ENCODE results near the gene FADS3. TPM values are rescaled to one million over a fixed set of nuclear protein-coding genes. Genes with fewer than 3 reads are reported as not detected.
A peak's percentile ranks its signal among the peaks of the same experiment; 100 is the strongest.

Gene FADS3
- polyA plus RNA-seq, 1 donor: 9.1 TPM

- Histone ChIP-seq H3K4me3 (ENCODE audit: low read length) (no peak overlapping the region), H3K4me1 (ENCODE audit: control insufficient read depth, insufficient read depth, low read length) (no peaks in the 10 kb centered on the region), H3K9me3 (ENCODE audit: control insufficient read depth, low read depth, low read length) (no peaks in the 10 kb centered on the region), H3K36me3 (ENCODE audit: control insufficient read depth, insufficient read depth, low read length) (peaks cover 14% of the 10 kb centered on the region), H3K27ac (ENCODE audit: low read length) (no peak overlapping the region), H3K27me3 (ENCODE audit: control insufficient read depth, insufficient read depth, low read length) (peaks cover 3% of the 10 kb centered on the region)
- no CpG with 5 or more reads among the region's 15 CpGs for WGBS (ENCODE audit: insufficient coverage, low lambda C conversion rate)
- no peak for DNase-seq
Observed at GRCh38 chr11:61837411-61838005, 53.8 kb downstream of the FADS3 start.

GRCh38 chr11:61836193-61836592, 55.2 kb downstream of the FADS3 start:
- H3K4me1 ChIP-seq (ENCODE audit: control insufficient read depth, insufficient read depth, low read length): no peaks in the 10 kb centered on the region
- H3K4me3 ChIP-seq (ENCODE audit: low read length): no peak overlapping the region
- H3K36me3 ChIP-seq (ENCODE audit: control insufficient read depth, insufficient read depth, low read length): peaks cover 3% of the 10 kb centered on the region
- no peaks in the 10 kb centered on the region for H3K9me3 ChIP-seq (ENCODE audit: control insufficient read depth, low read depth, low read length)
- no peak for DNase-seq
- no CpG with 5 or more reads among the region's 8 CpGs for WGBS (ENCODE audit: insufficient coverage, low lambda C conversion rate)
- peaks cover 6% of the 10 kb centered on the region for H3K27me3 ChIP-seq (ENCODE audit: control insufficient read depth, insufficient read depth, low read length)
- no peak overlapping the region for H3K27ac ChIP-seq (ENCODE audit: low read length)

DNA sequence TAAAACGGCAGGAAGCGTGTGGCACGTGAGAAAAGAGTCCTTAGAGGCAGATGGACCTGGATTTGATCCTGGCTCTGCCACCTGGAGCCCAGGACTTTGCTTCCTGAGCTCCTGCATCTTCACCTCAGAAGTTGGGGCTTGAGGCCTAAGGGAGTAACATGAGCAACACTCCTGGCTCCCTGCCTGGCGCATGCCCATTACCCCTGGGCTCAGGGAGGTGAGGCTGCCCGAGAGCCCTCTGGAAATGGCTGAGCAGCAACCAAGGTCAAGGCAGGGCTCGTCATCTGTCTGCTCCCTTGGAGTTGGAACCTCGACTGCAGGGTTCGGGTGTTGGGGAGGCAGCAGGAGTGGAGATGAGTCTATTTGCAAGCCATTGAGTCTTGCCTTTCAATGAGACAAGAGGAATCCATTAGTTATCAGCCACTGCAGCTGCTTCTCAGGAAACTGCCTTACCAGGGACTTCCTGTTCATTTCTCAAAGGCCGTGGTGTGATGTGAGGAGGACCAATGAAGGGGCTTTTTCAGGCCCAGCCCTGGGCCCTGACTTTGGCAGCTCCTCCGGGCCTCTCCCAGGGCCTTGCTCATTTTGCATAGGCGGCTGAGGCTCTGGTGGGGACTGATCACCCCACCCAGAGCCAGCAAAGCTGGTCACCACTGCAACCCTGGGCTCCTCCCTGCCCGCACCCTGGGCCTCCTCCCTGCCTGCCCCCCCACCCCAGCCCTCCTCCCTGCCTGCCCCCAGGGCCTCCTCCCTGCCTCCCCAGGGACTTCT, 56.9 kb downstream of the FADS3 start:
- no peak overlapping the region for H3K4me3 ChIP-seq (ENCODE audit: low read length)

GRCh38 chr11:61833926-61834277, 57.4 kb downstream of the FADS3 start:
- Histone ChIP-seq H3K27me3 (ENCODE audit: control insufficient read depth, insufficient read depth, low read length) (peaks cover 28% of the 10 kb centered on the region), H3K27ac (ENCODE audit: low read length) (no peak overlapping the region), H3K9me3 (ENCODE audit: control insufficient read depth, low read depth, low read length) (no peaks in the 10 kb centered on the region), H3K4me3 (ENCODE audit: low read length) (no peak overlapping the region), H3K4me1 (ENCODE audit: control insufficient read depth, insufficient read depth, low read length) (peaks cover 4% of the 10 kb centered on the region), H3K36me3 (ENCODE audit: control insufficient read depth, insufficient read depth, low read length) (no peaks in the 10 kb centered on the region)
- 100% methylated on average over 1 of the region's 12 CpGs for WGBS (ENCODE audit: insufficient coverage, low lambda C conversion rate)
- no peak for DNase-seq

More for the DNA sequence above, 56.9 kb downstream of the FADS3 start:
- H3K27me3 ChIP-seq (ENCODE audit: control insufficient read depth, insufficient read depth, low read length): peaks cover 22% of the 10 kb centered on the region
- WGBS (ENCODE audit: insufficient coverage, low lambda C conversion rate): 70% methylated on average over 2 of the region's 12 CpGs
- no peaks in the 10 kb centered on the region for H3K36me3 ChIP-seq (ENCODE audit: control insufficient read depth, insufficient read depth, low read length)
- H3K27ac ChIP-seq (ENCODE audit: low read length): peak overlapping the region; percentile 4
- no peaks in the 10 kb centered on the region for H3K9me3 ChIP-seq (ENCODE audit: control insufficient read depth, low read depth, low read length)
- peak in 1 of 2 donors; percentile 22 for DNase-seq
- H3K4me1 ChIP-seq (ENCODE audit: control insufficient read depth, insufficient read depth, low read length): no peaks in the 10 kb centered on the region

DNA sequence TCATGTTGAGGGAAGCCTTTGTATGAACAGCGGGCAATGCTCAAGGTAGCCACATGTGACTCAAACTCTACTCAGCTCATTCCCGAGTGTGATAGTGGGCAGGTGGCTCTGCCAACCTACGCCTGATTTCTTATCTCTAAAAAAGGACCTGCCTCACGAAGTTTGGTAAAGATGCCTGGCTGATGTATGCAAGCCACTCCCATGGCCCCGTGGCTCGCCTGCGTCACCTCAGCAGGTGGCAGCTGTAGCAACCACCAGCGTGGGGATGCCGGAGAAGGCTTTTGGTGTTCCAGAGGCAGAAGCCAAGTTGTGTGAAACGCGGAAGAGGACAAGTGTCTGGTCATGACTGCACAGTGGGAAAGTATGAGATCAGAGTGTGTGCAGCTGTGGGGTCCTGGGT, 57.9 kb downstream of the FADS3 start:
- DNase-seq: no peak
- H3K4me1 ChIP-seq (ENCODE audit: control insufficient read depth, insufficient read depth, low read length): peaks cover 9% of the 10 kb centered on the region
- peaks cover 2% of the 10 kb centered on the region for H3K9me3 ChIP-seq (ENCODE audit: control insufficient read depth, low read depth, low read length)

DNA sequence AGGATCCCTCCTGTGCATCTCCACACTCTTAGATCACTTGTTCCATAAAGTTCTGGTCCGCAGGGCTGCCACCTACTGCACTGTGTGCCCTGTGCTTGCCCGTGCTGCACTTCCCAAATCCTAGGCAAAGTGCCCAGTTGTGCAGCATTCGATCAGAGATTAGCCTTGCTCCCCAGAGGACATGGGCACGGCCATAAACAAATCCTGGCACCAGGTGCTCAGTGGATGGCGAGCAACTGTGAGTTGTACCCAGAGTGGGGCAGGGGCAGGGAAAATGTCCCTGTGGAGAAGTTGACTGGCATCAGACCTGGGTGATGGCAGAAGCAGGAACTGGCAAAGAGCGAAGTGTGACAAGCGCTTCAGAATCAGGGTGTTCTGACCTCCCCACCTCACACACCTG, 58.6 kb downstream of the FADS3 start:
- WGBS (ENCODE audit: insufficient coverage, low lambda C conversion rate): no CpG with 5 or more reads among the region's 7 CpGs
- Histone ChIP-seq H3K4me1 (ENCODE audit: control insufficient read depth, insufficient read depth, low read length) (peaks cover 11% of the 10 kb centered on the region), H3K9me3 (ENCODE audit: control insufficient read depth, low read depth, low read length) (peaks cover 2% of the 10 kb centered on the region), H3K27me3 (ENCODE audit: control insufficient read depth, insufficient read depth, low read length) (peaks cover 40% of the 10 kb centered on the region), H3K36me3 (ENCODE audit: control insufficient read depth, insufficient read depth, low read length) (no peaks in the 10 kb centered on the region), H3K4me3 (ENCODE audit: low read length) (no peak overlapping the region), H3K27ac (ENCODE audit: low read length) (no peak overlapping the region)
- no peak for DNase-seq

More for the DNA sequence above, 57.9 kb downstream of the FADS3 start:
- no peaks in the 10 kb centered on the region for H3K36me3 ChIP-seq (ENCODE audit: control insufficient read depth, insufficient read depth, low read length)
- no peak overlapping the region for H3K4me3 ChIP-seq (ENCODE audit: low read length)
- peaks cover 32% of the 10 kb centered on the region for H3K27me3 ChIP-seq (ENCODE audit: control insufficient read depth, insufficient read depth, low read length)
- 100% methylated on average over 1 of the region's 11 CpGs for WGBS (ENCODE audit: insufficient coverage, low lambda C conversion rate)
- no peak overlapping the region for H3K27ac ChIP-seq (ENCODE audit: low read length)

DNA sequence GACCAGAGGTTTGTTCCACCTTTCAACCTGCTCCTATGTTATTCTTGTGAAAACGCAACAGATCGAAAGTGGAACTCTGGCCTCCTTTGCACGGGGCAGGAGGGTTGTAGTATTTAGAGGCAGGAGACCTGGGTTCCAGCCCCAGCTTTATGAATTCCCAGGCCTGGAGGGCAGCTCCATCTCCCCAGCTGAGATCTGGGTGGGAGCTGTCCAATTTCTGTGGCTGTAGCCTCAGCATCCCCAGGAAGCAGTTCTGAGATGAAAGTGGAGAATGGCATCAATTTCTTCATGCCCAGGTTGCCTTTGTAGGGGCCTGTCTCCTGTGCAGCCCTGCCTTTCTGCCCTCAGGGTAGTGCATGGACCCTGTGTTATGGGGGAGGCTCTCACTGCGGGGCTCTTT, 59.1 kb downstream of the FADS3 start:
- Histone ChIP-seq H3K9me3 (ENCODE audit: control insufficient read depth, low read depth, low read length) (peaks cover 2% of the 10 kb centered on the region), H3K36me3 (ENCODE audit: control insufficient read depth, insufficient read depth, low read length) (no peaks in the 10 kb centered on the region), H3K4me1 (ENCODE audit: control insufficient read depth, insufficient read depth, low read length) (peaks cover 11% of the 10 kb centered on the region), H3K4me3 (ENCODE audit: low read length) (no peak overlapping the region), H3K27me3 (ENCODE audit: control insufficient read depth, insufficient read depth, low read length) (peaks cover 45% of the 10 kb centered on the region), H3K27ac (ENCODE audit: low read length) (no peak overlapping the region)
- no peak for DNase-seq
- no CpG with 5 or more reads among the region's 4 CpGs for WGBS (ENCODE audit: insufficient coverage, low lambda C conversion rate)

DNA sequence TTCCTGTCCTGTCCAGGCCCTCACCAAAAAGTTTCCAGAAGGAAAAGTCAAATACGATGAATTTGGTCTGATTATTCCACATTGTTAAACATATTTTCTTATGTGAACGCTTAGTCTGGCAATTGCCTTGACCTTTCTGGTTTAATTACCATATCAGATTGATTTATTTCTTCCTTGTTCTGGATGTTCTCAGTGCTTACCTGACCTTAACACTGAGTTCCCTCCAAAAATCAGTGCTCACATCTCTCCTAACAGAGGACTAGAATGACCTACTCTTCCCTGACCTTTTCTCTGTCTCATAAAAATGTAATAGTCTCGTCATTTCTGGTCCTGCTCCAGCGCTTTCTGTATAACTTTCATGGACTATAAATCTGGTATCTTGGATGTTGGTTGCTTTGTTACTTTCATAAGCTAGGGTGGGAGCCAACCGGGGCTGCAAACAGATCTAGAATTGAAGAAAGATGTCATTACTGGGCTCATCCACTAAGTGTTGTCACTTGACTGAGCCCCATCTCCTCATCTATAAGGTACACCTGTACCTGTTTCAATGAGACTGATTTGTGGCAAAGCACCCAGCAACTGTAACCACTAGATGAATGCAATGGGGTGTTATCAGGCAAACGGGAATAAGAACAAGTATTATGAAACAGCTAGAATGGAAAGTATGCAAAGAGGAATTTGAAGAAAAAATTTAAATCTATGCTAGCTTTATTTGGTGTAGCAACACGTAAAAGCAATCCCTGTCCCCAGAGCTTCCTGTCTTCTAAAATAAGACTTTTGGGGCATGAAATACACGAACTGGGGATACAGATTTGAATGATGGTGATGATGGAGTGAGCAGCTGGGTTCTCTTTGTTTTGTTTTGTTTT, 60.9 kb downstream of the FADS3 start:
- peaks cover 60% of the 10 kb centered on the region for H3K27me3 ChIP-seq (ENCODE audit: control insufficient read depth, insufficient read depth, low read length)
- H3K4me1 ChIP-seq (ENCODE audit: control insufficient read depth, insufficient read depth, low read length): peaks cover 11% of the 10 kb centered on the region
- WGBS (ENCODE audit: insufficient coverage, low lambda C conversion rate): 66% methylated on average over 3 of the region's 8 CpGs
- H3K27ac ChIP-seq (ENCODE audit: low read length): no peak overlapping the region
- peaks cover 2% of the 10 kb centered on the region for H3K9me3 ChIP-seq (ENCODE audit: control insufficient read depth, low read depth, low read length)
- DNase-seq: no peak
- no peaks in the 10 kb centered on the region for H3K36me3 ChIP-seq (ENCODE audit: control insufficient read depth, insufficient read depth, low read length)
- no peak overlapping the region for H3K4me3 ChIP-seq (ENCODE audit: low read length)

GRCh38 chr11:61829806-61830205, 61.5 kb downstream of the FADS3 start:
- H3K9me3 ChIP-seq (ENCODE audit: control insufficient read depth, low read depth, low read length): peaks cover 2% of the 10 kb centered on the region
- H3K4me3 ChIP-seq (ENCODE audit: low read length): peak overlapping the region; percentile 47
- no peak for DNase-seq
- H3K4me1 ChIP-seq (ENCODE audit: control insufficient read depth, insufficient read depth, low read length): peaks cover 11% of the 10 kb centered on the region
- peaks cover 60% of the 10 kb centered on the region for H3K27me3 ChIP-seq (ENCODE audit: control insufficient read depth, insufficient read depth, low read length)
- WGBS (ENCODE audit: insufficient coverage, low lambda C conversion rate): no CpG with 5 or more reads among the region's 4 CpGs
- H3K36me3 ChIP-seq (ENCODE audit: control insufficient read depth, insufficient read depth, low read length): no peaks in the 10 kb centered on the region
- H3K27ac ChIP-seq (ENCODE audit: low read length): no peak overlapping the region

DNA sequence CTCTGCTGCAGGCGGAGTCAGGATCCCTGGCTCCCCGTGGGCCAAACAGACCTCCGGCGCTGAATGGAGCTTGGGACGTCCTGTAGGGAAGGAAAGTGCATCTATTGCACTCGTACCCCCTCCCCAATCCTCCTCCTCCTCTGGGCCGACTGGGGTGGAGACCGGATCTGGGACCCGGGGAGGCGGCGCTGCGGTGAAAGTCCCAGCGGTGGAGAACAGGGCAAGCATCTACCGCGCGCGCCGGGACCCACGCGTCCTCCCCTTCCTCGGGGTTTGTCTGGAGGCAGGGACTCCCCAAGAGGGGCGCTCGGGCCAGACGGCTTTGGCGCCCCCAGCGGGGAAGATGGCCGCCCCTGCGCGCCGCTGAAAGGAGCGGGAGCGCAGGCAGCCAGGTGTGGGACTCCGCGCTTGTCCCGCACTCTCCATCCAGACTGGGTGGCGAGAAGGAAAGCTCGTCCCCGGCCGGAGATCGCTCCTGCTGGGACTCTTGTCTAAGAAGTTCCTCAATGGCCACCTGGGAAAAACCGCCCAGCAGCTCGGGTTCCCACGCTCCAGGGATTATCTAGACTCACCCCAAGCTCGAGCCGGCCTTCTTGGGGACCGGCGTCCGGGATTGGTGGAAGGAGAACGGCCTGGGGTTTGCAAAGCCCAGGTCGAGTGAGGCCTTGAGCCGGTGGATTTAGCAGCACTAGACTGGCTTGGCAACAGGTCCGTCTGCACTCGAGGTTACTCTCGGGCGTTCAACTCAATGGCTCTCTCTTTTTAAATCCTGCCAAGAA, 62.5 kb downstream of the FADS3 start:
- peak overlapping the region; percentile 47 for H3K4me3 ChIP-seq (ENCODE audit: low read length)
- no peaks in the 10 kb centered on the region for H3K36me3 ChIP-seq (ENCODE audit: control insufficient read depth, insufficient read depth, low read length)
- H3K27ac ChIP-seq (ENCODE audit: low read length): peak overlapping the region; percentile 66
- no CpG with 5 or more reads among the region's 55 CpGs for WGBS (ENCODE audit: insufficient coverage, low lambda C conversion rate)
- peak in 1 of 2 donors; percentile 42 for DNase-seq
- peaks cover 11% of the 10 kb centered on the region for H3K4me1 ChIP-seq (ENCODE audit: control insufficient read depth, insufficient read depth, low read length)
- peaks cover 2% of the 10 kb centered on the region for H3K9me3 ChIP-seq (ENCODE audit: control insufficient read depth, low read depth, low read length)
- H3K27me3 ChIP-seq (ENCODE audit: control insufficient read depth, insufficient read depth, low read length): peaks cover 60% of the 10 kb centered on the region

Data from large intestine (tissue), 3 donors.